LNCaP clone FGC (cell line): ENCODE data around the gene RBCK1.

ENCODE experiments used
- DNase-seq: peaks from one replicate; pipeline ENCODE4 v3.0.0-alpha.2; 2011; ENCODE audit warnings: low read depth
- H3K4me3 ChIP-seq: 2 replicates; pipeline ENCODE4 v1.5.1; 2011; ENCODE audit warnings: mild to moderate bottlenecking, low read depth, low read length, control low read depth
- TF ChIP-seq, protein P1 (sequence below): IDR thresholded peaks from 2 replicates; pipeline ENCODE4 v1.5.1; 2012; ENCODE audit warnings: mild to moderate bottlenecking; ENCODE audit not compliant: control insufficient read depth, insufficient read depth; ENCODE audit errors: extremely low read depth

Gene RBCK1

DNA sequence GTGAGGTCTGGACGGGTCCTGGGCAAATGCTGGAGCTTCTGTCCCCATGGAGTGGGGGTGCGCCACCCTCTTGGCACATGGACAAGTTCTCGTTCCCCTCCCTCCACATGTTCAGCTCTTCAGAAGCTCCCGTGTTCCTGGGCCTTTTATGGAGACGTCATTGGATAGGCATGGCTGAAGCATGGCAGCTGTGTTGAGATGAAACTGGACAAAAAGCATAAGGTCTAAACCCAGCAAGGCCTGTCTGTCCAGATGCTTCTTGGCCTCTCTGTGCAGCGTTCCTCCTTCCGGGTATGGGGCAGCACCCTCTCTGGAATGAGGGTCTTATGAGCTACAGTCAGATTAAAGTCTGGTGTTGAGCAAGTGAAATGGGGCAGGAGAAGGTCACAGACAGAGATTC is 27.5 kb downstream of the RBCK1 start:
- no peak for DNase-seq
- H3K4me3 ChIP-seq, result no peak overlapping the region
- TF ChIP-seq, protein P1, sequence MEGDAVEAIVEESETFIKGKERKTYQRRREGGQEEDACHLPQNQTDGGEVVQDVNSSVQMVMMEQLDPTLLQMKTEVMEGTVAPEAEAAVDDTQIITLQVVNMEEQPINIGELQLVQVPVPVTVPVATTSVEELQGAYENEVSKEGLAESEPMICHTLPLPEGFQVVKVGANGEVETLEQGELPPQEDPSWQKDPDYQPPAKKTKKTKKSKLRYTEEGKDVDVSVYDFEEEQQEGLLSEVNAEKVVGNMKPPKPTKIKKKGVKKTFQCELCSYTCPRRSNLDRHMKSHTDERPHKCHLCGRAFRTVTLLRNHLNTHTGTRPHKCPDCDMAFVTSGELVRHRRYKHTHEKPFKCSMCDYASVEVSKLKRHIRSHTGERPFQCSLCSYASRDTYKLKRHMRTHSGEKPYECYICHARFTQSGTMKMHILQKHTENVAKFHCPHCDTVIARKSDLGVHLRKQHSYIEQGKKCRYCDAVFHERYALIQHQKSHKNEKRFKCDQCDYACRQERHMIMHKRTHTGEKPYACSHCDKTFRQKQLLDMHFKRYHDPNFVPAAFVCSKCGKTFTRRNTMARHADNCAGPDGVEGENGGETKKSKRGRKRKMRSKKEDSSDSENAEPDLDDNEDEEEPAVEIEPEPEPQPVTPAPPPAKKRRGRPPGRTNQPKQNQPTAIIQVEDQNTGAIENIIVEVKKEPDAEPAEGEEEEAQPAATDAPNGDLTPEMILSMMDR, result no peak

DNA sequence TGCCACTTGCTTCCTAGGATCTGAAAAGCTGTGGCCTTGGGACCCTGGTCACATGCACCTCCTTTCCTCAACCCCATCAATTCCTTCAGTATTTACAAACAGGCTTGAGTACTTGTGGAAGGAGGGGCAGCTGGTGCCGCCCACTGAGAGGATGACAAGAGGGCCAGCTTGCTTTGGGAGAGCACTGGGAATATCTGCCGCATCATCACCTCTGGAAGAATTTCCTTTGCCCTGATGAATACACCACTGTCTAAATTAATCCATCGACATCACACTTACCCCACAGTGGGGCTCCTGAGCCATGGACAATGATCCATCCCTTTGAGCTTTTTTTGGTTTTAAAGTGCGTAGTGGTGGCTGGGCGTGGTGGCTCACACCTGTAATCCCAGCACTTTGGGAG is 28.4 kb downstream of the RBCK1 start:
- TF ChIP-seq, protein P1, result no peak
- no peak for DNase-seq
- no peak overlapping the region for H3K4me3 ChIP-seq

DNA sequence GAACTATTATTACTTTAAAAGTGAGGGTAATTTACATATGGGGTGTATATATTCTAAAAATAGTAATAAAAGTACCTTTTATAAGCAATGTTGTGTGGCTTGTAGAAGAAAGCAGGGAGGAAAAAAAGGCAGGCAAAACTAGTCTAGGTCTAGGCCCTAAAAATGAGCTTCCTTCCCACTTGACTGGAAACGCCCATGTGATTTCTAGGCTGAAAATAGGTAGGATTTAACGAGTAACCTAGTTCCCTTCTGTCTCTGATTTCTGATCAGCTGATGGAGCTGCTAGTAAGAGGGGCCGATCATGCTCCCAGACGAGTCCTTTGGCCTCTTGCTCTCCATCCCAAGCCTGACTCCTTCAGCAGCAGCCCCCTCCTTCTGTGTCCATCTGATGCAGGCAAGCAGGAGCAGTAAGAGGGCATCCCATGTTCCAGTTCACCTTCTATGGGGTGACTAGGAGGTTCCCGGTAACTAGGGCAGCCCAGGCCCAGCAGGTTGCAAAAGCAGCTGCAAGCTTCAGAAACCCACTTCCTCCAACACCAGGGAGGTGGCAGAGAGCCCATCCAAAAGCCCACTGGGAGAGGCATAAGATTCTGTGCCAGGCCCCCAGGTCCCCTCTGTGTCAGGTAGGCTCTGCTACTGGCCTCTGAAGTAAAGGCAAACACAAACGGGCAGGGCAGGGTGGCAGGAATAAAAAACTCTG is 29.8 kb downstream of the RBCK1 start:
- TF ChIP-seq, protein P1, result no peak
- no peak for DNase-seq
- H3K4me3 ChIP-seq, result no peak overlapping the region

DNA sequence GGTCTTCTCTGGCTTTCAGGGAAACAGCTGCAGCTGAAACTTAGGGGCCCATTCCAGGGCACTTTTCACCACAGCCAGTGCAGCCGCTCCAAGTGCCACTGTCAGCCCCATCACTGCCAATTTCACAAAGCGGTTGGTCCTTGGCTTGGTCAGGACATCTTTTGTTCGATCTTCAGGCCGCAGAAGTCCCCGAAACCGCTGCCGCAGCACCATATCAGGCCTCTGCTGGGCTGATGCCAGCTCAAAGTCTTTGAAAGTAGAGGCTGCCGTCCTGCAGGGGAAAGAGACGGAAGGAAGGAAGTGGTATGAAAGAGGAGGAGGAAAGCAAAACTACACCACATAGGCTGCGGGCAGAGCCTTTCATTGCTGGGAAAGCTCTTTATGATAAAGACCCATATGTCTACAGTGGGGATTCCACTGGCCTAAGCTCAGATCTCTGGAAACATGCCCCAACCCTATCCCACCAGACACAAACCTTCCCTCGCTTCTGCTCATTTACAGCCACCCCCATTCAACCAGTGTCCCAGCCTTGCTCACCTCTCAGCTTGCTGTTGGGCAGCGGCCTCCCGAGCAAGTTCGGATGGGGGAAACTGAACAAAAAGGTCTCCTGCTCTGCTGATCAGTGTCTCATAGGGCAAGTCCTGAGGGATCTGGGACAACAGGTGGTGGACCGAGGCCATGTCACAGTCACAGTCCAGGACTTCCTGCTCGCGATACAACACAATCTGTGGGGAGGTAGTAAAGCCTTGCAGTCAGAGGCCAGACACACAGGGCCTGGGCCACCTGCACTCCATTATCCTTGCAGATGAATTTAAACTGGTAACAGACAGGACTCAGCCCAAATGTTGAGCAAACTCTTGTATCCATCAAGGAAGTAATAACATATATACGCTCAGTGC is 30.7 kb downstream of the RBCK1 start:
- no peak for DNase-seq
- no peak overlapping the region for H3K4me3 ChIP-seq
- TF ChIP-seq, protein P1, result no peak

DNA sequence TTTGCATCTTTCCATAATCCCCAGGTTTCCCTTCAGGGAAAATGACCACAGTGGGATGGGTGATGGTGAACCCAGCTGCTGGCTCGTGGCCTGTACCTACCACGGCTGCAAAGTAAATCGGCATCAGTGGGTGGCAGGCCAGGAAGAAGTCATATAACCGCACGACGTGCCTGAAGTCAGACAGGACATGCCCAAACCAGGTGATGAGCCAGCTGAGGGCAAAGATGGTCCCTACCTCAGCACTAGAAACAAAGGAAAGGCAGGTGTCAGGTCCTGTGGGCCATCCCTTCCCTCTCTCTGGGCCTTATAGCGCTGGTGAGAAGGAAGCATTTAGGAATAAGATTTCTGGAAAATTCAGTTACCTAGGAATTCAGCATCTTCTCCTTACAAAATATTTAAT is 32.0 kb downstream of the RBCK1 start:
- no peak overlapping the region for H3K4me3 ChIP-seq
- DNase-seq, result no peak
- TF ChIP-seq, protein P1, result no peak

DNA sequence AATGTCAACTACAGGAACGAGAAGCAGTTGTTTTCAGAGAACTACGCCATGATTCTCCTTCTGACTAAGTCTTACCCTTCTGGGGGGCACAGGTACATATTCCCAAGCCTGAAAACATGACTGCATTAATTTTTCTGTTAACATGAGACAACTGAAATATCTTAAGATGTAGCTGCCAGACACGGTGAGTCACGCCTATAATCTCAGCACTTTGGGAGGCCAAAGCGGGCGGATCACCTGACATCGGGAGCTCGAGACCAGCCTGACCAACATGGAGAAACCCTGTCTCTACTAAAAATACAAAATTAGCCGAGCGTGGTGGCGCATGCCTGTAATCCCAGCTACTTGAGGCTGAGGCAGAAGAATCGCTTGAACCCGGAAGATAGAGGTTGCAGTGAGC is 32.5 kb downstream of the RBCK1 start:
- DNase-seq, result no peak
- TF ChIP-seq, protein P1, result no peak
- no peak overlapping the region for H3K4me3 ChIP-seq
